Measurements from ENCODE around the gene ADAMTSL3.

ADAMTSL3 gene

DNA sequence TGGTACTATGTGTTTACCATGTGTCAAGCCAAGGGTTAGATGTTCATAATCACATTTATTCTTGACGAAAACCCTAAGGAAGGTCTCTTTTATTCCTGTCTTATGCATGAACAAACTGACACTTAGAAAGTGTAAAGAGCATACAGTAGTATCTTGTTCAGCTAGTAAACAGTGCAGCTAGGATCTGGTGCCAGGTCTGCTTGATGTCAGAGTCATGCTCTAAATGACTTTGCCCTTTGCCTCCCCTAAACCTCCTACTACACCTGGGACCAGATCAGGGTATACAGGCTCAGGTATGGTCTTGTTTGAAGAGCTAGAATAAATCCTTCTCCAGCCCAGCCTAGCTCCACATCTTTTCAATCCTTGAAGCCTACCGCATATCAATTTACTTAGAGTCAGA, 232.4 kb downstream of the ADAMTSL3 start:
- no peak for DNase-seq (ENCODE audit: low read depth)

DNA sequence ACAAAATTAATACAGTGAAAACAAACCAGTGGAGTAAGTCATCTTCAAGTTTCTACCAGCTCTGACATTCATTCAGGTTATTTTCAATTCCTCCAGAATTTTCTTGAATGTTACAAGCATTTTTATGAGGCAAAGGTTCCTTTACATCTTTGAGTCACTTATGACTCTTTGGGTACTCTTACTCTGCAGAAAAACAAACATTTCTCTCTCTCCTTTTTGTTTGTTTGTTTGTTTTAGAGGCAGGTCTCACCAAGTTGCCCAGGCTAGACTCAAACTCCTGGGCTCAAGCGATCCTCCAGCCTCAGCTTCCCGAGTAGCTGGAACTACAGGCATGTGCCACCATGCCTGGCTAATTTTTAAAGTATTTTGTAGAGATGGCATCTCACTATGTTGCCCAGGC, 233.5 kb downstream of the ADAMTSL3 start:
- DNase-seq (ENCODE audit: low read depth): no peak

DNA sequence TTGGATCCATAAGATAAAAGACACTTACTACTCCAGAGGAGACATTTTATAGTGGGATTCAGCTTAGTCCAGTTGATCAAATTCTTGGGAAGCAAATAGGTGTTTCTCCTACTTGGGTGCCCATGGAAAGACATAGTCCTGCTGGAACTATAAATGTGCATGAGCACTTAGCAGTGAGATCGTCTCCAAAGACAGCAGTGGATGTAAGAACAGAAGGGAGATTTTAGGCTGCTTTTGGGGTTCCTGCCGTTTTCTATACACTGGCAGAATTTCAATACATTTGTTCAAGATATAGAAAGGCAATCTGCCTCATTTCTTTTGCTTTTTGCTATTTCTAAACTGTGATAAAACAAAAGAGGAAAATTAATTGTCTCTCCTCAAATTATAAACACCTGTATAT, 234.0 kb downstream of the ADAMTSL3 start:
- no peak for DNase-seq (ENCODE audit: low read depth)

DNA sequence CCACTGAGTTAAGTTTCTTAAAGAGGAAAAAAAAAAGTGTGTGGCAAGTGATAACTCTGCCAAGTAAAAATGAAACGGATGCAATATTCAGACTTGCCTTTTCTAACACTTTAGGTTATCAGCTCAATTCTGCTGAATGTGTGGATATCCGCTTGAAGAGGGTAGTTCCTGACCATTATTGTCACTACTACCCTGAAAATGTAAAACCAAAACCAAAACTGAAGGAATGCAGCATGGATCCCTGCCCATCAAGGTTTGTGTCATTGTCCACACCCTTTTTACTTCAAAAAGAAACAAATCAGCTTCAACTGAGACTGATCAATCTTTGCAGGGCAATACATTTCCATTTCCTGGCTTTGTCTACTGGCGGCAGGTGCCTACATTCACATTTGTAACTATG, 236.1 kb downstream of the ADAMTSL3 start:
- no peak for DNase-seq (ENCODE audit: low read depth)

DNA sequence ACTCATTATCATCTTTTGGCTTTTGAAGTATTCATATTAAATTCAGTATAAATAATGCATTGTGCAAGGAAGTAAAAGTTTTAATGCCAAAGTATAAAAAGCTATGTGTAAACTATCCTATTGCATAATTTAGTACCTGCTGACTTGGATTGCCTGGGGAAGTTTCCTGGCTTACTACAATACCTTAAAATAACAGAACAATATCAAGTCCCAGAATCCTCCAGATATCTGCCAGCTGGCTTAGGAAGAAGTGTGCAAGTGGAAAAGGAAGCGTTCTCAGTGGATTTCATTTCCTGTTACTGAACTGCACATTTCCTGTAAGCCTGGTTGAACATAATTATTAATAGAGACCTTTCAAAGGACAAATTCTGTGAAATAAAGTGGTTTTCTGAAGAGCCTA, 236.7 kb downstream of the ADAMTSL3 start:
- DNase-seq (ENCODE audit: low read depth): no peak

DNA sequence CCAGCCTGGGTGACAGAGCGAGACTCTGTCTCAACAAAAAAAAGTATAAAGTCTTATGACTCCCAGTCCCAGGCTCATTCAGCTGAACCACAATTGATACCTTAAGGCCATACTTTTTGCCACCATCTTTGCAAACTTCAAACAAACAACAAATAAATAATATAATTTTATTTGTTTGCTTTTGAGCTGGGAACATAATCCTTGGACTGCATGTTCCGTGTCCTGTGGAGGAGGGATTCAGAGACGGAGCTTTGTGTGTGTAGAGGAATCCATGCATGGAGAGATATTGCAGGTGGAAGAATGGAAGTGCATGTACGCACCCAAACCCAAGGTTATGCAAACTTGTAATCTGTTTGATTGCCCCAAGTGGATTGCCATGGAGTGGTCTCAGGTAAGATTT, 238.6 kb downstream of the ADAMTSL3 start:
- no peak for DNase-seq (ENCODE audit: low read depth)

DNA sequence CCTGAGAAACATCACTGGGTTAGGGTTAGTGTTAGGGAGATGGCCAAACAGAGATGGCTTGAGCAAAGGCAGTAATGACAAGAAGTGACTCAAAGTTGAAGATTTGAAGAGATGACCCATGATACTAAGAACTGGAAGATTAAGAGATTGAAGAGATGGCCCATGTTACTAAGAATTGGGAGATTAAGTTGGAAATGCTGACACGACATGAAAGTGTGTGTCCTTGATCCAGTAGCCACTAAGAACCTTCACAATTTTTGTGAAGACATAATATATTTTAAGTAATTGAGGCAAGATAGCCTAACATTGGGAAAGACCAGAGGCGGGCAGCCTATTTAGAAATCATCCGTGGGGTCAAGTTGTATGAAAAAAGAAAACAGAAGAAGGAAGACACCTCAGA, 239.4 kb downstream of the ADAMTSL3 start:
- DNase-seq (ENCODE audit: low read depth): no peak

DNA sequence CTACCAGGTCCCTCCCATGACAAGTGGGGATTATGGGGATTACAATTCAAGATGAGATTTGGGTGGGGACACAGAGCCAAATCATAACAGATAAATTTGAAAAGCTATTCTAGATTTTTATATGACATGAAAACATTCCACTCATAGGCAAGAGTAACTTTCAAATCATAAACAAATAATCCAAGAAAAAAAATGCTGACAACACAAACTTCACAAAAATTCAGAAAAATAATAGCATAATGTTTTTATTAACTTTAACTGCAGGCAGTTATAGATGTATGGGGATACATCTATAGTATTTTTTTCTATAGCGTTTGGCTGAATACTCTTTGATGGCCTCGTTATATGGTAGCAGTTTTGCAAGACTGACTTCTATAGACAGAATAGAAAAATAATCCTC, 243.1 kb downstream of the ADAMTSL3 start:
- DNase-seq (ENCODE audit: low read depth): no peak

DNA sequence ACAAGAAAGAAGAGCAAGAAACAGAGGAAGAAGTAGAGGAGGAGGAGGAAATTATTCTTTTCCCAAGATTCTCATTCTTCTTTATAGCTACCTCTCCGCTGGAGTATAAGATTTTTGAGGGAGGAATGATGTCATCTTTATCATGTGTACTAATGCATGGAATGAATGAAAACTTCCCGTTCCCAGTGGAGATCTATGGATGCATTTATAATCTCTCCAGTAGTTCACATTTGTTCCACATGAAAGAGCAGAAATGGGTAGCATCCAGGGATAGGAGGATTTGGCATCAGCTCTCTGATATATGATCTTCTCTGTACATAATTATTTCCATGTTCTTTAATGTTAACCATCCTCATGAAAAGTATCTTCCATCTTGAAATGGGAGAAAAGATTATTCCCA, 244.4 kb downstream of the ADAMTSL3 start:
- DNase-seq (ENCODE audit: low read depth): no peak

DNA sequence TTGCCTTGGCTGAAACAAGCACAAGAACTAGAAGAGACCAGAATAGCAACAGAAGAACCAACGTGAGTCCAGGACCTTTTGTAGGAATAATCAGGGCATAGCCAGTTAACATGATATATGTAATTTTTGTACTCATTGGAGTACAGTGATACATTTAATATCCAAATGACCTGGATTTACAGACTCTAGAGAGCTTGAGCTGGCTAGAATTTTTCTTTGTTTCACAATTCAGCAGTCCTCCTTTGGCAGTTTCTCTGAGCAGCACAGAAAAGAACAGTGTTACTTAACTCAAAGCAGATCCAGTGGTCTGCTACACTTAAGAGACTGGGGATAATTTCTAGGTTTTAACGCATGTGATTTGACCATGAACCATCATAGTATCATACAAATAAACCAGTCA, 245.7 kb downstream of the ADAMTSL3 start:
- no peak for DNase-seq (ENCODE audit: low read depth)

DNA sequence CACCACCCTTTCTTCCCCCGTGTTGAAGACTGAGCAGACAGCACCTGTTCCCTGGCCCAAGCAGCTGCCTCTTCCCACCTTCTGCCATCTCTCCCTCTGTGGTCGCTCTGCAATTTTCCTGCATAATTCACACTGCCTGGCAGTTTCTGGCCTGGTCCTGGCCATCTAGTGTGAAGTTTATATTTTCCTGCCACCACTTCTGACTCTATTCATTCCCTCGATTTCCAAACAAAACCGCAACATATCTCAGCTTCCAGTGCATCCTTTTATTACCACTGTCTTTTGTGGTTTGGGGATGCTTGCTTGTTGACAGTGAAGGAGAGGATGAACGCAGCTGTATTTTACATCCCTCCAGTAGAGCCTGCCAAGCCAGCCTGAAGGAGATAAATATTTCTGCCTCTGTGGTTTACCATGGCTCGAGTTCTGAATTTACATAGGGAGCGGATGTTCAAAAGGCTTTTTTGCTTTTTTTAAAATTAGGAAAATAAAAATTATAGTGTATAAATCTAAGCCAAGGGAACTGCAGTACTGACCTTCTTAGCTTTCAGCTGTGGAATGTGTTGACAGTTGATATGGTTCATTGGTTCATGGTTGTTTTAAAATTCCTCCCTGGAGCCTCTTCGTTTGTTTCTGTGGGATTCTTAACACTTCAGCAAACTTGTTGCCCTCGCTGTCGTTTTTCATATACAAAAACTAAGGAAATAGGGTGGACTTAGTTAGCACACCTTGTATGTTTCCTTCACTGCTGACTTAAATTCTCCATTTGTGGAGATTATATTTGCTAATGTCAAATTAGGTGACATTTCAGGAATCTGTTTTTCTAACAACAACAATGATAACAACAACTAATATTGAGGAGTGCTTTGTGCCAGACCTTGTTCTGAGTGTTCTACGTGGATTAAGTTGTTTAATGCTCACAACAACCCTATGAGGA, 250.5 kb downstream of the ADAMTSL3 start:
- DNase-seq (ENCODE audit: low read depth): no peak

DNA sequence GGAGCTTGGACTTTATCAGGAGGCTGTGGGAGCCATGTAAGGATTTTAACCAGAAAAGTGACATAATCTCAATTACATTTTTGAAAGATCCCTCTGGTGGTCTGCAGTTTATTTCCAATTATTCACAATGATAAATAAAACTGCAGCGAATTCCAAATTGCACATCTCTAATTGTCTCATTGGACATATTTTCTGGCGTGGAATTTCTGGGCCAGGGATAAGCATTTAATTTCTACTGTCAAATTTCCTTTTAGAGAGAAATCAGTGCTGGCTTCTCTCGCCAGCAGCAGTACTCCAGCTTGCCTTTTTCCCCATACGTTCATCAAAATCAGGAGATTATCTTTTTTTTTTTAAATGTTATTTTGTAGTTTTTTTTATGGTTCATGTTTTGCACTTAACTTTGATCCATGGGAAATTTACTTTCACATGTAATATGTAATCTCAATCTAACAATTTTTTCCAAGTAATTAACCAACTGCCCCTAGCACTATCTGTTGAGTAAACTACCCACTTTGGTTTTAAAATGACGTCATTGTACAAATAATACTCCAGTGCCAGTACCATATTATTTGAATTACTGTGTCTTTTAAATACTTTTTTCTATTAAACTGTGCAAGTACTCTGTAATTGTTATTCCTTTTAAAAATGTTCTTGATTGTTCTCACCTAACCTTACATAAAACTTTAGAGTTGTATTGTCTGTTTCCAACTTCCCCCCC, 251.8 kb downstream of the ADAMTSL3 start:
- DNase-seq (ENCODE audit: low read depth): no peak

DNA sequence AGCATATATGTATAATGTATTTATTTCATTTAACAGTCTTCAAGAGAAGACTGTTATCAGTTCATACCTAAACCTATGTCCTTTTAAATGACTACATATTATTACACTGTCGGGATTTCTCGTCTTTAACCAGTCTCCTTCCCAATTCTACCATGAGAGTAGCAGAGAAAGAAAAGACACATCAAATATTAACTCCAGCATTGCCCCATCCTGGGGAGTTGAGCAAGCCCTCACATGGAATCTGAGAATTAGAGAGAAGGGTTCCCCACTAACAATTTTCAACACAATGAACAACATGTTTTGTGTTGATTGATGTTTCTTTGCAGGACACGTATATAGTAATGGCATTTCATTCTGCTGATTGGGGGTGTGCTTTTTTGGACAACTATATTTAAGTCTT, 257.4 kb downstream of the ADAMTSL3 start:
- no peak for DNase-seq (ENCODE audit: low read depth)

DNA sequence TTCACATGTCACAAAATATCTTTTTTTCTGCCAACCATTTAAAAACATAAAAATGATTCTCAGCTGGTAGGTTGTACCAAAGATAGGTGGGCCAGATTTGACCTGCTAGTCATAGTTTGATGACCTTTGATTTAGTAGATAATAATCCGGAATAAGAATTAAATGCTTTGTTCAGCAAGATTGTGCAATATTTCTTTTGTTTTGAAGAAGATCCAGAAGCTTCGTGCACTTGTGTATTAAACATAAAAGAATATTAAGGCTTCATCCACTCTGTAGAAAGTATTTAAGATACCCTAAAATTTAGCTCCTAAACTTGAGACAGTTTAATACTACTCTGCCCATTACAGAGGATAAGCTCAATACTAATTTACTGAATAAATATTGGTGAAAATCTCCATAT, 258.4 kb downstream of the ADAMTSL3 start:
- no peak for DNase-seq (ENCODE audit: low read depth)

DNA sequence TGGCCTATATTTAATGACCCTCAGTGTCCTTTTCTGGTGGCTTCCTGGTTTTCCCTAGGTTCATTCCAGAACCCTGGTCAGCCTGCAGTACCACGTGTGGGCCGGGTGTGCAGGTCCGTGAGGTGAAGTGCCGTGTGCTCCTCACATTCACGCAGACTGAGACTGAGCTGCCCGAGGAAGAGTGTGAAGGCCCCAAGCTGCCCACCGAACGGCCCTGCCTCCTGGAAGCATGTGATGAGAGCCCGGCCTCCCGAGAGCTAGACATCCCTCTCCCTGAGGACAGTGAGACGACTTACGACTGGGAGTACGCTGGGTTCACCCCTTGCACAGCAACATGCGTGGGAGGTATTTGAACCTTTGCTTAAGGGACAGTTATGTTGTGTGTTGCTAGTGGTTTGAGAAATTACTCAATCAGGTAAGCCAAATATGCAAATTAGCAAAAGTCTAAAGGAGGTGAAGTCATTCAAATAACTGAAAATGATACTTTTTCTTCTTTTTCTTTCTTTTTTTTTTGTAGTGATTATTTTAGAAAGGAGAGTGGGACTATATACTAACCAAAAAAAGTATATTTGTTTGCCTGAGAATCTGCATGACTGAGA, 259.2 kb downstream of the ADAMTSL3 start:
- no peak for DNase-seq (ENCODE audit: low read depth)

DNA sequence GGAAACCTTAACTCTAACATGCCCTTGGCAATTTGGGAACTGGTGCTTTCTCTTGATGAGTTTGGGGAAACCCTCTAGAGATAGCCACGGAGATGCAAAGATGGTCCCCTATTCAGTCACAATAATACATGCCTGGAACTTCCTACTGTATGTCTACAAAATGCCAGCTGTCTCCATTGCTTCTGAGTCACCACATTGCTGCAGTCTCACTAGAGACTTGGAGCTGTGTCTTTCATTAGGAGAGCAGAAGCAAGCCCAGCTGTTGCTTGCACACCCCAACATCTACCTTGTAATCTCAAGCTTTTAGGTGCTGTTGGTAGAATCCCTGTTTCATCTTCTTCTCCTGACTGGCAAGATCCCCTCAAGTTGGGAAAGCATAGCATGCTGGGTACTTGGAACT, 261.0 kb downstream of the ADAMTSL3 start:
- no peak for DNase-seq (ENCODE audit: low read depth)

DNA sequence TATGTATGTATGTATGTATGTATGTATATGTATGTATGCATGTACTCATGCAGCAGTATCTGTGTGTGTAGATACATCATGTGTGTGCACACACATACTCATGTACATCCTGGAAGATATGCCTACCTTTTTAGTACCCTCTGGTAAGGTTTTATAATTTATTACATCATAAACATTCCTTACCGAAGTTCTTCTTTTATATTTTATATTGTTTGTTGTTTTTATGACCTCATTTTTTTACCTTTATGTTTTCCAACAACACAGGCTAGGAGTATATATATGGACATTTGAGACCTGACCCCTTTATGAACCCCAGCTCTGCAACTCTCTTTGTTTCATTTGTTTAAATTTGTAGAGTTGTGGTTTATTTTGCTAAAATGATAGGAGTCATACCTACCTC, 263.5 kb downstream of the ADAMTSL3 start:
- DNase-seq (ENCODE audit: low read depth): no peak

DNA sequence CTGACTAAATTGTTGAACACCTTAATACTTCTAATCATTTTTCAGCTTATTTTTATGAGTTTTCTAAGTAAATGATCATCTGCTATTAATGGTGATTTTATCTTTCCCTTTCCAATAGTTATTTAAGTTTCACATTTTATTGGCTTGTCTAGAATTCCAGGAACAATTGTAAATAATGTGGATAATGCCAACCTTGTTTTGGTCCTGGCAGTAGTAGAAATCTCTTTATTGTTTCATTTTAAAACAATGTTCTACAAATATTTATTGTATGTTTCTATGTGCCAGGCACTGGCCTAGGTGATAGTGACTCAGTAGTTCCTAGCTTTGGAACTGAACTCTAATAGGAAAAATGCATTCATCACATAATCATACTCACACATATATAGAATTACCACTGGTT, 264.1 kb downstream of the ADAMTSL3 start:
- no peak for DNase-seq (ENCODE audit: low read depth)

DNA sequence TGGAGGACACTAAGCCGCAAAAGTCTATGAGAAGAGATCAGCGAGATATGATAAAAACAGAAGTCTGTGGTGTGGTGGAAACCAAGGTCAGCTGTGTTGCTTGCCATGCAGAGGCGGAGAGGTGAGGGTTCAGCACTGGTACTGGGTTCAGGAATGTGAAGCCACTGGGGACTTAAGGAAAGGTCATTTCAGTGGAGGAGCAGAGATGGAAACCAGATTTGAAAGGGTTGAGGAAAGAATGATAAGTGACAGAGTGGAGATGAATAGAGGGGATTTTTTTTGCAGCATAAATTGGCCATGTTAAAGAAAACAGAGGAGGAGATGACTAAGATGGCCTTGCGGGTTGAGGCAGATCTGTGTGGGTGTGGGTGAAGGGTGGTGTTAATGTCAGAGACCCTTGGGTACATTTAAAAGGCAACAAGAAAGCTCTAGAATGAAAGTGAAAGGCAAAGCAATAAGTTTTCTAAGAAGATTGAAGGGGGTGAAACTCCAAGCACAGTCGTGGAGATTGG, 265.5 kb downstream of the ADAMTSL3 start:
- DNase-seq (ENCODE audit: low read depth): no peak

DNA sequence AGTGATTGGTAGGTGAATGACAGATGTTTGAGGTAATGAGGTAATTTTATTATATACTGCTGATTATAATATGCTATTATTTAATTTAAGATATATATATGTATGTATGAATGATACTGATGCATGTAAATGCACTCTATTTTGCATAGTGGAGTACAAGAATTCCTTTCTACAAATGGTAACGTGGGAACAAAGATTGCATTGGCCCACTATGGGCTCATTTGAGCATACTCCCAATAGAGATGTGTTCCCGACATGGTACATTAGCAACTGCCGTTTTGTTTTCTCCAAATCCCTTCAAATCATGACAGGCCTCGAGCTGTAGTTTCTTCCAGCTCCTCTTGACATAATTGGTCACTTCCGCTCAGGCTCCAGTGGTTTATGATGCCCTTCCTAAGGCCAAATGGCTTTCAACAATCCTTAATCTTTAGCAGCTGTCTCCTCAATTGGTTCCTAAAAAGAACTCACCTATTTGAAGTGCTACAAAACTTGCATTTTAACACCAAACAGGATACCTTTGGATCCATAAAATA, 266.1 kb downstream of the ADAMTSL3 start:
- no peak for DNase-seq (ENCODE audit: low read depth)

DNA sequence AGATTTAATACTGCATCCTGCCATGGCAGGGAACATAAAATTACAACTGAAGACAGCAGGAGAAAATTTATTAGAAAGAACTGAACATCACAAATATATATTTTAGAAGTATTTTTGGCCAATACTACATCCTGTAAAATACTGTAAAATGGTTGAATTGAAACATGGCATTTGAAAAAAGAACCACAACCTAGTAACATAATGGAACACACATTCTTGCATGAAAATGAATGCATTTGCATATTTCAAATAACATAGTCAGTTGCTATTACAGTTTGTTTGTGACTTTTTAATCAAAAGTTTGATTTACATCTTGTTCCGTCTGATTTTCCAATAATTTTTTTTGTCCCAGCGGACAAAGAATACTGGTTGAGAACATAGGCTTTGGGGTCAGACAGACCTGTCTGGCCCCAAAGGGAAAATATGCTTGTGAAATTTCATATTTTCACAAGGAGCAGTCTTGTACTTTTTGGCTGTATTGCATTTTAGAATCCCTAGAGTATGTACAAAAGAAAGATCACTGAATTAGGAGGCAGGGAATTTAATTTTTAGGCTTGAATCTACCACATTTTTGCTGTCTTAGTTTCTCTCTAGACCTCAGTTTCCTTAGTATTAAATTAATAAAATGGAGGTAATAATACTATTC, 268.8 kb downstream of the ADAMTSL3 start:
- DNase-seq (ENCODE audit: low read depth): no peak

DNA sequence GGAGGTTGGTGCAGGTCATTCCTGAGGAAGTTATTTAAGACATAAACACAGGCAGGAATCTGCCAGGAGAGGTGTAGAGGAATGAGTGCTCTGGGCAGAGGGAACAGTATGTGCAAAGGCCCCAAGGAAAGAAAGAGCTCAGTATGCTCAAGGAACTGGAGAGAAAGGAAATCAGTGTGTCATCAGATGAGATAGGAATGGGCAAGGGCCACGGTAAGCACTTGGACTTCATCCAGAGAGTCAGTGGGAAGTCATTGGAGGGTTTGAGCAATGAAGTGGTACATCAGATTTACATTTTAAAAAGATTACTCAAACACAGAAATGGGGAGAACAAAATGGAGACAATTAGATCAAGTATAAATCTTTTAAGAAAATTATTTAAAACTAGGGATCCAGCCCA, 272.2 kb downstream of the ADAMTSL3 start:
- no peak for DNase-seq (ENCODE audit: low read depth)

Data from HS-27A (cell line).